ENCODE measurements around the gene TMEM106C. TPM values are rescaled to one million over a fixed set of nuclear protein-coding genes. Genes with fewer than 3 reads are reported as not detected.

Gene TMEM106C
- total and polyA plus RNA-seq, 10 of the 15 experiments (the other 5 are each of a cell fraction or from before 2014, with no cell fraction given), result 90.2 to 280 (median 161) TPM

- RAD21 ChIA-PET (ENCODE audit: unreplicated experiment), result interaction anchor here (1.1 kb wide), 2 partner anchors 62 to 205 kb away, joined by 3 to 4 read pairs; no protein-coding TSS in a partner anchor
- H3K4me3 ChIP-seq, result no peak overlapping the region
- intact Hi-C loops (cut with micrococcal nuclease; ENCODE audit: unreplicated experiment) (loop anchor here (5.0 kb wide), 1 partner anchor 45 kb away; the partner anchor contains the start of gene VDR), in situ Hi-C loops (cut with MboI) (no loop called here)
- ATAC-seq (no peak), DNase-seq (ENCODE audit: low read depth, low spot score) (no peak), FAIRE-seq (no peak)
- CTCF ChIA-PET, result interaction anchor here (0.7 to 2.3 kb wide), 7 partner anchors 15 to 109 kb away, joined by 3 to 12 read pairs (median 3); partner anchors contain the start of gene VDR
- H3K9me3 ChIP-seq (replicated peaks; ENCODE audit: control insufficient read depth, insufficient read depth, low read length), result no peaks in the 10 kb centered on the region
- POLR2A ChIA-PET, result no interaction called here
- no peaks in the 10 kb centered on the region for H3K4me1 ChIP-seq (ENCODE audit: control insufficient read depth, insufficient read depth, low read length)
- 81% methylated on average over 12 of the region's 12 CpGs for WGBS (ENCODE audit: insufficient coverage, insufficient replicate concordance, low lambda C conversion rate, missing lambda C conversion rate)
- no peak for TF ChIP-seq CEBPZ (IDR thresholded peaks at IDR 0.05; ENCODE audit: low read depth, low read length)
- no peak for TF ChIP-seq DPF2 (IDR thresholded peaks at IDR 0.05)
- TF ChIP-seq GABPA (IDR thresholded peaks at IDR 0.05; ENCODE audit: low read depth), result no peak
- TF ChIP-seq SREBF2 (IDR thresholded peaks at IDR 0.05; ENCODE audit: low read length), result no peak
- no peak for TF ChIP-seq KDM1A (IDR thresholded peaks at IDR 0.05; ENCODE audit: borderline replicate concordance)
- TF ChIP-seq CHD2 (IDR thresholded peaks at IDR 0.05; ENCODE audit: borderline replicate concordance, low read depth, low read length), result no peak
- TF ChIP-seq SUPT20H (IDR thresholded peaks at IDR 0.05; ENCODE audit: borderline replicate concordance, control insufficient read depth, low read depth, low read length), result no peak
- TF ChIP-seq NFIC (IDR thresholded peaks at IDR 0.05; ENCODE audit: low read depth, low read length), result no peak
- TF ChIP-seq IRF3 (IDR thresholded peaks at IDR 0.05), result no peak
- TF ChIP-seq USF2 (IDR thresholded peaks at IDR 0.05; ENCODE audit: borderline replicate concordance, low read depth, low read length), result no peak
- TF ChIP-seq NBN (IDR thresholded peaks at IDR 0.05), result no peak
- no peak for TF ChIP-seq STAT3 (IDR thresholded peaks at IDR 0.05; ENCODE audit: low read depth, low read length)
- TF ChIP-seq SUZ12 (IDR thresholded peaks at IDR 0.05; ENCODE audit: unreplicated experiment), result no peak
- TF ChIP-seq NFXL1 (IDR thresholded peaks at IDR 0.05; ENCODE audit: borderline replicate concordance), result no peak
- TF ChIP-seq LARP7 (IDR thresholded peaks at IDR 0.05), result no peak
- peaks cover 0 to 5% of the 10 kb centered on the region in 2 experiments; a peak in 2 of 4 replicates for H3K27me3 ChIP-seq (replicated peaks in 1 of 2; ENCODE audit: control insufficient read depth in 2 of 2, insufficient read depth in 2 of 2, low read length in 1 of 2)
- H3K4me2 ChIP-seq (ENCODE audit: control insufficient read depth, insufficient read depth), result no peak overlapping the region
- no peak overlapping the region for H3K27ac ChIP-seq (ENCODE audit: control insufficient read depth, insufficient read depth)
- no TSS peak for BruUV-seq (replicated peaks)
- SMC1A ChIA-PET (ENCODE audit: uncharacterized antibody, unreplicated experiment), result interaction anchor here (0.7 to 1.5 kb wide), 3 partner anchors 17 to 78 kb away, joined by 3 read pairs; no protein-coding TSS in a partner anchor
- H4K20me1 ChIP-seq (ENCODE audit: control insufficient read depth, insufficient read depth), result no peaks in the 10 kb centered on the region
- no peaks in the 10 kb centered on the region for H3K36me3 ChIP-seq (ENCODE audit: control insufficient read depth in 2 of 2, insufficient read depth in 2 of 2, low read length in 1 of 2)
- H2AFZ ChIP-seq (ENCODE audit: control insufficient read depth, low read depth, low read length), result no peak overlapping the region
- no peaks in the 10 kb centered on the region for H3K79me2 ChIP-seq (ENCODE audit: control insufficient read depth, insufficient read depth, low read length)
- H3K9ac ChIP-seq (ENCODE audit: control insufficient read depth, insufficient read depth, low read length), result no peak overlapping the region
Observed at GRCh38 chr12:47947341-47947740, 16.1 kb upstream of the TMEM106C start.

Data from GM12878 (cell line).